Keratinocyte (primary cell): ENCODE measurements around the gene LGALS12. TPM values are rescaled to one million over a fixed set of nuclear protein-coding genes. Genes with fewer than 3 reads are reported as not detected.

Source experiments
- DNase-seq: peaks from one replicate; pipeline ENCODE4 v3.0.0-alpha.2; 2011; ENCODE audit warnings: low read depth, missing footprints, low spot score
- FAIRE-seq: peaks from 2 replicates; lab custom pipeline; 2011; peaks lifted over from hg19 to GRCh38; lab: Jason Lieb, UNC
- H2AFZ ChIP-seq: 2 replicates; pipeline ENCODE4 v1.6.0; 2012; ENCODE audit warnings: low read length, control low read depth, inconsistent platforms; ENCODE audit not compliant: control insufficient read depth
- H3K27ac ChIP-seq: 2 replicates; pipeline ENCODE4 v1.5.1; 2011; ENCODE audit warnings: low read length; ENCODE audit not compliant: control insufficient read depth, insufficient read depth
- H3K27me3 ChIP-seq: 3 replicates; pipeline ENCODE4 v1.6.0; 2011; ENCODE audit warnings: low read length; ENCODE audit not compliant: control insufficient read depth, insufficient read depth; ENCODE audit errors: extremely low read depth
- H3K36me3 ChIP-seq, 2 experiments: 2 replicates in 1 of 2; 3 replicates in 1 of 2; pipeline ENCODE4 v1.5.1; 2011; ENCODE audit warnings: low read length in 2 of 2, mild to moderate bottlenecking in 1 of 2; ENCODE audit not compliant: control insufficient read depth in 2 of 2, insufficient read depth in 2 of 2; ENCODE audit errors: extremely low read depth in 1 of 2
- H3K4me1 ChIP-seq: 3 replicates; pipeline ENCODE4 v1.5.1; 2011; ENCODE audit warnings: low read length; ENCODE audit not compliant: control insufficient read depth, insufficient read depth; ENCODE audit errors: extremely low read depth
- H3K4me2 ChIP-seq: 3 replicates; pipeline ENCODE4 v1.6.0; 2011; ENCODE audit warnings: low read depth, low read length; ENCODE audit not compliant: control insufficient read depth, insufficient read depth; ENCODE audit errors: extremely low read depth
- H3K4me3 ChIP-seq, 3 experiments: fragments of 200-600 bp in 1 of 3; sonication (generic) in 1 of 3; 2 replicates in 2 of 3; 3 replicates in 1 of 3; pipeline ENCODE4 v1.5.1; 2011 to 2016; ENCODE audit warnings: low read length in 3 of 3, mild to moderate bottlenecking in 3 of 3, control low read depth in 2 of 3, inconsistent platforms in 1 of 3, low read depth in 1 of 3, mixed read lengths in 1 of 3, mixed run types in 1 of 3, moderate library complexity in 1 of 3; ENCODE audit not compliant: control insufficient read depth in 2 of 3, insufficient read depth in 2 of 3; ENCODE audit errors: extremely low read depth in 1 of 3
- H3K79me2 ChIP-seq: 2 replicates; pipeline ENCODE4 v1.6.0; 2012; ENCODE audit warnings: low read length; ENCODE audit not compliant: control insufficient read depth, insufficient read depth
- H3K9ac ChIP-seq: 3 replicates; pipeline ENCODE4 v1.6.0; 2011; ENCODE audit warnings: low read length; ENCODE audit not compliant: control insufficient read depth, insufficient read depth; ENCODE audit errors: extremely low read depth
- H3K9me1 ChIP-seq: 3 replicates; pipeline ENCODE4 v1.6.0; 2011; ENCODE audit warnings: low read length; ENCODE audit not compliant: control insufficient read depth, insufficient read depth; ENCODE audit errors: extremely low read depth
- H3K9me3 ChIP-seq: 2 replicates; pipeline ENCODE4 v1.5.1; 2012; ENCODE audit warnings: low read depth, low read length; ENCODE audit not compliant: control insufficient read depth
- H4K20me1 ChIP-seq: 3 replicates; pipeline ENCODE4 v1.6.0; 2011; ENCODE audit warnings: low read length; ENCODE audit not compliant: control insufficient read depth, insufficient read depth; ENCODE audit errors: extremely low read depth
- CTCF ChIP-seq, 3 experiments: IDR thresholded peaks in 1 of 3; conservative IDR thresholded peaks in 1 of 3; optimal IDR thresholded peaks in 1 of 3; 2 replicates in 2 of 3; 3 replicates in 1 of 3; pipeline versions ENCODE3 to v1.5.1; 2011; ENCODE audit warnings: low read length in 3 of 3, mild to moderate bottlenecking in 3 of 3, moderate library complexity in 2 of 3, control low read depth in 1 of 3, inconsistent platforms in 1 of 3; ENCODE audit not compliant: insufficient read depth in 2 of 3; ENCODE audit errors: extremely low read depth in 1 of 3
- EZH2 ChIP-seq: IDR thresholded peaks from one replicate; pipeline ENCODE4 v1.6.1; 2012; ENCODE audit warnings: inconsistent platforms, mild to moderate bottlenecking, low read length, moderate library complexity
- dilution Hi-C: fragments of 300-500 bp; cut with MboI; formaldehyde crosslinking; loops from one replicate; pipeline ENCODE4 v1.7.0; 2020; ENCODE audit warnings: low sequenced_read_pairs; ENCODE audit not compliant: extremely low pct_ligation_motif_present
- polyA plus RNA-seq, 5 experiments: library from polyadenylated mRNA; depleted of rRNA in 3 of 5; stranded (reverse) in 3 of 5; stranded (forward) in 1 of 5; unstranded in 1 of 5; fragments of >200 nt; gene quantifications; 1 replicate in 1 of 5; 2 replicates in 3 of 5; 3 replicates in 1 of 5; pipeline versions ENCODE4 v1.2.1 to v1.2.3, GENCODE V29; 2011 to 2012; ENCODE audit warnings: missing spikeins in 2 of 5, low read depth in 1 of 5, low replicate concordance in 1 of 5

The LGALS12 gene
- polyA plus RNA-seq, 1 donor (not counting 4 experiments of a cell fraction or from before 2014, with no cell fraction given): not detected

- H3K9ac ChIP-seq: no peak overlapping the region
- no peaks in the 10 kb centered on the region for H4K20me1 ChIP-seq
- H2AFZ ChIP-seq: no peak overlapping the region
- FAIRE-seq (no peak), DNase-seq (no peak)
- H3K27me3 ChIP-seq: peaks cover 4% of the 10 kb centered on the region
- TF ChIP-seq EZH2 (no peak), CTCF (optimal IDR thresholded peaks at IDR 0.05 in 1 of 3, IDR thresholded peaks at IDR 0.05 in 1 of 3, conservative IDR thresholded peaks at IDR 0.05 in 1 of 3; ENCODE audit: extremely low read depth in 1 of 3, insufficient read depth in 2 of 3, low read length in 3 of 3) (no peak)
- H3K79me2 ChIP-seq: no peaks in the 10 kb centered on the region
- H3K36me3 ChIP-seq: no peaks in the 10 kb centered on the region
- no peaks in the 10 kb centered on the region for H3K9me1 ChIP-seq
- H3K9me3 ChIP-seq: peaks cover 4% of the 10 kb centered on the region
- dilution Hi-C loops: no loop called here
- H3K4me3 ChIP-seq: no peak overlapping the region
- H3K27ac ChIP-seq: no peak overlapping the region
- H3K4me2 ChIP-seq: no peak overlapping the region
- no peaks in the 10 kb centered on the region for H3K4me1 ChIP-seq
Measured at GRCh38 chr11:63501236-63501635, 4.6 kb upstream of the LGALS12 start.

DNA sequence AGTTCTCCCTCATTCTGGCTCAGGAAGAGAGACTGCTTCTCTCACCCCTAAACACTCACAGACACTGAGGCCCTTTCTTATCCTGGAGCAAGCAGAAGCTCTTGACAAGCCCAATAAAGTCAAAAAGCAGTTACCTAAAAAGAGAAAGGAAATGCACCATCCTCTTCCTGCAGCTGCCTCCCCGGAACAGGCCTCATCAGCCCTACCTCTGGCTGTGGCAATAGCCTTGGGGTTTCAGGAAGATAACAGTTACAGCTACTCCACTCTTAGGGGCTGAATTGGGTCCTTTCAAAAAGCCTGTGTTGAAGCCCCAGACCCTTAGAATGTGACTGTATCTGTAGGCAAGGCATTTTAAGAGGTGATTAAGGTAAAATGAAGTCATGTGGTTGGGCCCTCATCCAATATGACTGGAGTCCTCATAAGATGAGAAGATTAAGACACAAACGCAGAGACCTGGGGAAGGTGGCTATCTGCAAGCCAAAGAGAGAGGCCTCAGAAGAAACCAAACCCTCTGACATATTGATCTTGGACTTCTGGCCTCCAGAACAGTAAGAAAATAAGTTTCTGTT lies 3.5 kb upstream of the LGALS12 start:
- FAIRE-seq (no peak), DNase-seq (no peak)
- dilution Hi-C loops: no loop called here
- Histone ChIP-seq H3K27me3 (peaks cover 4% of the 10 kb centered on the region), H3K9ac (no peak overlapping the region), H3K79me2 (no peaks in the 10 kb centered on the region), H3K4me1 (no peaks in the 10 kb centered on the region), H3K9me3 (peaks cover 4% of the 10 kb centered on the region), H3K36me3 (no peaks in the 10 kb centered on the region), H2AFZ (no peak overlapping the region), H3K27ac (no peak overlapping the region), H4K20me1 (no peaks in the 10 kb centered on the region), H3K4me3 (no peak overlapping the region), H3K4me2 (no peak overlapping the region), H3K9me1 (no peaks in the 10 kb centered on the region)
- no peak for TF ChIP-seq CTCF (optimal IDR thresholded peaks at IDR 0.05 in 1 of 3, IDR thresholded peaks at IDR 0.05 in 1 of 3, conservative IDR thresholded peaks at IDR 0.05 in 1 of 3; ENCODE audit: extremely low read depth in 1 of 3, insufficient read depth in 2 of 3, low read length in 3 of 3)
- TF ChIP-seq EZH2: no peak
